ENCODE measurements around the gene ABT1.
A peak's percentile ranks its signal among the peaks of the same experiment; 100 is the strongest.

Gene ABT1

GRCh38 chr6:26613689-26614683 is 17.2 kb downstream of the ABT1 start:
- Histone ChIP-seq H3K4ac (ENCODE audit: low read depth, low read length) (no peak overlapping the region), H3K79me2 (ENCODE audit: control insufficient read depth, insufficient read depth, low read length) (no peaks in the 10 kb centered on the region), H3K4me2 (ENCODE audit: low read length) (peak overlapping the region; percentile 82), H3K4me3 (ENCODE audit: low read length) (peak overlapping the region; percentile 65), H3K27me3 (ENCODE audit: insufficient read depth, low read length, poor library complexity) (peaks cover 26% of the 10 kb centered on the region), H2BK15ac (replicated peaks; ENCODE audit: low read depth) (no peak overlapping the region), H3K9ac (ENCODE audit: low read length) (peak overlapping the region; percentile 69), H4K8ac (ENCODE audit: low read depth, low read length) (no peak overlapping the region), H3K79me1 (ENCODE audit: low read length) (no peaks in the 10 kb centered on the region), H2BK5ac (ENCODE audit: low read length) (no peak overlapping the region), H3K4me1 (ENCODE audit: control insufficient read depth, low read depth, low read length) (peaks cover 2% of the 10 kb centered on the region), H4K5ac (ENCODE audit: low read length) (no peak overlapping the region), H2AK5ac (ENCODE audit: low read length) (no peak overlapping the region), H3K36me3 (ENCODE audit: control insufficient read depth, insufficient read depth, low read length) (no peaks in the 10 kb centered on the region), H3K18ac (ENCODE audit: low read length) (no peak overlapping the region), H3K56ac (ENCODE audit: low read length) (peak overlapping the region; percentile 83), H2BK120ac (ENCODE audit: low read depth, low read length) (no peak overlapping the region), H3K23ac (ENCODE audit: low read length) (no peak overlapping the region), H3K27ac (ENCODE audit: low read depth, low read length) (no peak overlapping the region)
- peak; percentile 55 for DNase-seq
- no CpG with 5 or more reads among the region's 68 CpGs for WGBS (ENCODE audit: extremely low coverage, insufficient coverage, low lambda C conversion rate)

DNA sequence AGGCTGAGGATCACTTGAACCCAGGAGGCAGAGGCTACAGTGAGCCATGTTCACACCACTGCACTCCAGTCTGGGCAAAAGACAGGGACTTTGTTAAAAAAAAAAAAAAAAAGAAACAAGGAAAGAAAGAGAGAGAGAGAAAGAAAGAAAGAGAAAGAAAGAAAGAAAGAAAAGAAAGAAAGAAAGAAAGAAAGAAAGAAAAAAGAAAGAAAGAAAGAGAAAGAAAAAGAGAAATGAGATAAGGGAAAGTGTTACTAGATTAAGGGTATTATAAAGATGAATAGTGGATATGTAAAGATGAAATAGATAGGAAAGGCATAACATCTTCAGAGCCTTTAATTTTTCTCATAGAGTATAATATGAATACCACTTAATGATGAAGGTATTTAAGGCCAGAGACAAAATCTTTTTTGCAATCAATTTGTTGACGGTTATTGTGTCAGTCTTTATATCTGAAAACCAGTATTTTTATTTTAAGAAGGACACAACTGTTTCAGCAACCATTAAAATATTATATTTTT is 26.6 kb downstream of the ABT1 start:
- no peak overlapping the region for H3K18ac ChIP-seq (ENCODE audit: low read length)
- no peaks in the 10 kb centered on the region for H3K36me3 ChIP-seq (ENCODE audit: control insufficient read depth, insufficient read depth, low read length)
- H3K4me3 ChIP-seq (ENCODE audit: low read length): no peak overlapping the region
- H4K8ac ChIP-seq (ENCODE audit: low read depth, low read length): no peak overlapping the region
- no peak overlapping the region for H2BK120ac ChIP-seq (ENCODE audit: low read depth, low read length)
- no peak overlapping the region for H3K23ac ChIP-seq (ENCODE audit: low read length)
- H3K4me2 ChIP-seq (ENCODE audit: low read length): no peak overlapping the region
- DNase-seq: no peak
- no peak overlapping the region for H4K5ac ChIP-seq (ENCODE audit: low read length)
- H3K79me1 ChIP-seq (ENCODE audit: low read length): no peaks in the 10 kb centered on the region
- no peak overlapping the region for H2BK15ac ChIP-seq (replicated peaks; ENCODE audit: low read depth)
- H3K79me2 ChIP-seq (ENCODE audit: control insufficient read depth, insufficient read depth, low read length): no peaks in the 10 kb centered on the region
- no peak overlapping the region for H2AK5ac ChIP-seq (ENCODE audit: low read length)
- WGBS (ENCODE audit: extremely low coverage, insufficient coverage, low lambda C conversion rate): no CpG with 5 or more reads among the region's 1 CpG
- H2BK5ac ChIP-seq (ENCODE audit: low read length): no peak overlapping the region
- H3K4ac ChIP-seq (ENCODE audit: low read depth, low read length): no peak overlapping the region
- H3K56ac ChIP-seq (ENCODE audit: low read length): no peak overlapping the region
- no peaks in the 10 kb centered on the region for H3K27me3 ChIP-seq (ENCODE audit: insufficient read depth, low read length, poor library complexity)
- no peak overlapping the region for H3K27ac ChIP-seq (ENCODE audit: low read depth, low read length)
- H3K9ac ChIP-seq (ENCODE audit: low read length): no peak overlapping the region
- H3K4me1 ChIP-seq (ENCODE audit: control insufficient read depth, low read depth, low read length): no peaks in the 10 kb centered on the region

DNA sequence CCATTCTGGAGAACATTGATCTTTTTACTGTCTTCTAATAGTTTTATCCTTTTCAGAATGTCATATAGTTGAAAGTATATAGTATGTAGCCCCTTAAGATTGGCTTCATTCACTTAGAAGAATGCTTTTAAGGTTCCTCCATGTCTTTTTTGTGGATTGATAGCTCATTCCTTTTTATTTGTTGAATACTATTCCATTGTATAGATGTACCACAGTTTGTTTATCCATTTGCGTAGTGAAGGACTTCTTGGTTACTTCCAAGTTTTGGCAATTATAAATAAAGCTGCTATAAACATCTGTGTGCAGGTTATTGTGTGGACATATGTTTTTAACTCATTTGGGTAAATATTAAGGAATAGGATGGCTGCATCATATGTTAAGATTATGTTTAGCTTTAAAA is 27.8 kb downstream of the ABT1 start:
- no peak for DNase-seq
- Histone ChIP-seq H3K23ac (ENCODE audit: low read length) (no peak overlapping the region), H3K4me2 (ENCODE audit: low read length) (no peak overlapping the region), H3K79me2 (ENCODE audit: control insufficient read depth, insufficient read depth, low read length) (no peaks in the 10 kb centered on the region), H3K79me1 (ENCODE audit: low read length) (no peaks in the 10 kb centered on the region), H3K4me3 (ENCODE audit: low read length) (no peak overlapping the region), H3K4me1 (ENCODE audit: control insufficient read depth, low read depth, low read length) (no peaks in the 10 kb centered on the region), H2BK120ac (ENCODE audit: low read depth, low read length) (no peak overlapping the region), H2AK5ac (ENCODE audit: low read length) (no peak overlapping the region), H3K18ac (ENCODE audit: low read length) (no peak overlapping the region), H3K27ac (ENCODE audit: low read depth, low read length) (no peak overlapping the region), H3K36me3 (ENCODE audit: control insufficient read depth, insufficient read depth, low read length) (no peaks in the 10 kb centered on the region), H4K8ac (ENCODE audit: low read depth, low read length) (no peak overlapping the region), H3K56ac (ENCODE audit: low read length) (no peak overlapping the region), H3K4ac (ENCODE audit: low read depth, low read length) (no peak overlapping the region), H2BK5ac (ENCODE audit: low read length) (no peak overlapping the region), H4K5ac (ENCODE audit: low read length) (no peak overlapping the region), H2BK15ac (replicated peaks; ENCODE audit: low read depth) (no peak overlapping the region), H3K9ac (ENCODE audit: low read length) (no peak overlapping the region), H3K27me3 (ENCODE audit: insufficient read depth, low read length, poor library complexity) (no peaks in the 10 kb centered on the region)
- no CpG with 5 or more reads among the region's 1 CpG for WGBS (ENCODE audit: extremely low coverage, insufficient coverage, low lambda C conversion rate)

GRCh38 chr6:26627843-26628242 is 31.1 kb downstream of the ABT1 start:
- no peak overlapping the region for H3K23ac ChIP-seq (ENCODE audit: low read length)
- no peaks in the 10 kb centered on the region for H3K4me1 ChIP-seq (ENCODE audit: control insufficient read depth, low read depth, low read length)
- no peak overlapping the region for H3K56ac ChIP-seq (ENCODE audit: low read length)
- no peak overlapping the region for H2BK5ac ChIP-seq (ENCODE audit: low read length)
- H2BK120ac ChIP-seq (ENCODE audit: low read depth, low read length): no peak overlapping the region
- WGBS (ENCODE audit: extremely low coverage, insufficient coverage, low lambda C conversion rate): no CpG with 5 or more reads among the region's 7 CpGs
- H3K4me2 ChIP-seq (ENCODE audit: low read length): no peak overlapping the region
- H3K18ac ChIP-seq (ENCODE audit: low read length): no peak overlapping the region
- no peak overlapping the region for H4K5ac ChIP-seq (ENCODE audit: low read length)
- H3K9ac ChIP-seq (ENCODE audit: low read length): no peak overlapping the region
- no peak overlapping the region for H3K27ac ChIP-seq (ENCODE audit: low read depth, low read length)
- no peak overlapping the region for H4K8ac ChIP-seq (ENCODE audit: low read depth, low read length)
- H3K27me3 ChIP-seq (ENCODE audit: insufficient read depth, low read length, poor library complexity): no peaks in the 10 kb centered on the region
- H3K79me1 ChIP-seq (ENCODE audit: low read length): no peaks in the 10 kb centered on the region
- no peak overlapping the region for H2AK5ac ChIP-seq (ENCODE audit: low read length)
- H3K79me2 ChIP-seq (ENCODE audit: control insufficient read depth, insufficient read depth, low read length): no peaks in the 10 kb centered on the region
- no peak overlapping the region for H3K4me3 ChIP-seq (ENCODE audit: low read length)
- no peak overlapping the region for H2BK15ac ChIP-seq (replicated peaks; ENCODE audit: low read depth)
- DNase-seq: no peak
- H3K36me3 ChIP-seq (ENCODE audit: control insufficient read depth, insufficient read depth, low read length): no peaks in the 10 kb centered on the region
- no peak overlapping the region for H3K4ac ChIP-seq (ENCODE audit: low read depth, low read length)

- Histone ChIP-seq H2BK5ac (ENCODE audit: low read length) (no peak overlapping the region), H2AK5ac (ENCODE audit: low read length) (no peak overlapping the region), H3K27me3 (ENCODE audit: insufficient read depth, low read length, poor library complexity) (no peaks in the 10 kb centered on the region), H3K27ac (ENCODE audit: low read depth, low read length) (no peak overlapping the region), H3K18ac (ENCODE audit: low read length) (no peak overlapping the region), H2BK120ac (ENCODE audit: low read depth, low read length) (no peak overlapping the region), H3K4ac (ENCODE audit: low read depth, low read length) (no peak overlapping the region), H3K4me3 (ENCODE audit: low read length) (no peak overlapping the region), H3K23ac (ENCODE audit: low read length) (no peak overlapping the region), H3K4me2 (ENCODE audit: low read length) (no peak overlapping the region), H3K36me3 (ENCODE audit: control insufficient read depth, insufficient read depth, low read length) (no peaks in the 10 kb centered on the region), H3K9ac (ENCODE audit: low read length) (no peak overlapping the region), H3K4me1 (ENCODE audit: control insufficient read depth, low read depth, low read length) (no peaks in the 10 kb centered on the region), H3K79me1 (ENCODE audit: low read length) (no peaks in the 10 kb centered on the region), H3K79me2 (ENCODE audit: control insufficient read depth, insufficient read depth, low read length) (no peaks in the 10 kb centered on the region), H4K5ac (ENCODE audit: low read length) (no peak overlapping the region), H4K8ac (ENCODE audit: low read depth, low read length) (no peak overlapping the region), H2BK15ac (replicated peaks; ENCODE audit: low read depth) (no peak overlapping the region), H3K56ac (ENCODE audit: low read length) (no peak overlapping the region)
- no CpG with 5 or more reads among the region's 1 CpG for WGBS (ENCODE audit: extremely low coverage, insufficient coverage, low lambda C conversion rate)
- DNase-seq: no peak
Observed at GRCh38 chr6:26629359-26629758, 32.6 kb downstream of the ABT1 start.

Measured in mesendoderm (in vitro differentiated cells).